Gastrocnemius medialis (tissue), 4 donors: ENCODE results near the gene GNAZ. TPM values are rescaled to one million over a fixed set of nuclear protein-coding genes. Genes with fewer than 3 reads are reported as not detected.

Experiments used
- ATAC-seq, 2 donors: fragments of 150-250 bp; one replicate each; pipeline ENCODE4 v1.9.1; 2016
- DNase-seq, 2 donors: peaks; one replicate each; pipeline ENCODE4 v3.0.0-alpha.2; 2019
- H3K27ac ChIP-seq, 4 donors: fragments of 200-600 bp; sonication (generic); 1 replicate in 1 of 4; 2 replicates in 3 of 4; pipeline ENCODE4 v1.5.1; 2016 to 2018; ENCODE audit warnings: mild to moderate bottlenecking in 2 of 4, moderate library complexity in 1 of 4
- H3K27me3 ChIP-seq, 3 donors: fragments of 200-600 bp; sonication (generic) in 2 of 3; 1 replicate in 1 of 3; 2 replicates in 2 of 3; pipeline versions ENCODE4 v1.5.1 to v1.6.0; 2016 to 2019; ENCODE audit warnings: mild to moderate bottlenecking in 1 of 3, moderate library complexity in 1 of 3
- H3K36me3 ChIP-seq, 2 donors: fragments of 200-600 bp; sonication (generic) in 1 of 2; one replicate each; pipeline ENCODE4 v1.5.1; 2017 to 2018
- H3K4me1 ChIP-seq, 2 donors: fragments of 200-600 bp; sonication (generic) in 1 of 2; one replicate each; pipeline ENCODE4 v1.5.1; 2016 to 2017; ENCODE audit warnings: mild to moderate bottlenecking in 2 of 2
- H3K4me3 ChIP-seq, 4 donors: fragments of 200-600 bp; sonication (generic) in 3 of 4; 1 replicate in 1 of 4; 2 replicates in 3 of 4; pipeline ENCODE4 v1.5.1; 2016 to 2019; ENCODE audit warnings: mild to moderate bottlenecking in 2 of 4
- H3K9me3 ChIP-seq, 3 donors: fragments of 200-600 bp; sonication (generic) in 2 of 3; 1 replicate in 1 of 3; 2 replicates in 2 of 3; pipeline ENCODE4 v1.5.1; 2016 to 2019
- POLR2A ChIP-seq, 2 donors: fragments of 450-650 bp; IDR thresholded peaks; one replicate each; pipeline ENCODE4 v1.6.1; 2017; ENCODE audit warnings: antibody characterized with exemption in 2 of 2, mild to moderate bottlenecking in 2 of 2, moderate library complexity in 2 of 2
- in situ Hi-C, 4 donors: fragments of 200-750 bp; cut with MboI; loops; one replicate each; pipeline versions ENCODE4 v1.15.0 to v1.8.0; 2017; ENCODE audit warnings: low sequenced_read_pairs in 4 of 4
- intact Hi-C: fragments of 100-400 bp; cut with DNase I; formaldehyde crosslinking; loops from one replicate; pipeline ENCODE4 v1.15.1; 2023; ENCODE audit warnings: low total_unique reads
- total RNA-seq, 4 donors: library from RNA; depleted of rRNA; stranded (reverse); fragments of >200 nt; gene quantifications; one replicate each; pipeline versions ENCODE4 v1.1.0 to v1.2.3, GENCODE V29; 2016
- TF ChIP-seq, protein P1 (sequence below), 5 experiments: fragments of 450-650 bp in 3 of 5; fragments of 200-600 bp in 2 of 5; sonication (generic) in 2 of 5; IDR thresholded peaks in 4 of 5; conservative IDR thresholded peaks in 1 of 5; 1 replicate in 4 of 5; 2 replicates in 1 of 5; pipeline ENCODE4 v1.5.1; 2016 to 2019; ENCODE audit warnings: antibody characterized with exemption in 5 of 5, mild to moderate bottlenecking in 3 of 5, moderate library complexity in 3 of 5

GNAZ gene
- total RNA-seq, 4 donors from 2014 or later, result 0.92 to 3.1 (median 2.6) TPM

DNA sequence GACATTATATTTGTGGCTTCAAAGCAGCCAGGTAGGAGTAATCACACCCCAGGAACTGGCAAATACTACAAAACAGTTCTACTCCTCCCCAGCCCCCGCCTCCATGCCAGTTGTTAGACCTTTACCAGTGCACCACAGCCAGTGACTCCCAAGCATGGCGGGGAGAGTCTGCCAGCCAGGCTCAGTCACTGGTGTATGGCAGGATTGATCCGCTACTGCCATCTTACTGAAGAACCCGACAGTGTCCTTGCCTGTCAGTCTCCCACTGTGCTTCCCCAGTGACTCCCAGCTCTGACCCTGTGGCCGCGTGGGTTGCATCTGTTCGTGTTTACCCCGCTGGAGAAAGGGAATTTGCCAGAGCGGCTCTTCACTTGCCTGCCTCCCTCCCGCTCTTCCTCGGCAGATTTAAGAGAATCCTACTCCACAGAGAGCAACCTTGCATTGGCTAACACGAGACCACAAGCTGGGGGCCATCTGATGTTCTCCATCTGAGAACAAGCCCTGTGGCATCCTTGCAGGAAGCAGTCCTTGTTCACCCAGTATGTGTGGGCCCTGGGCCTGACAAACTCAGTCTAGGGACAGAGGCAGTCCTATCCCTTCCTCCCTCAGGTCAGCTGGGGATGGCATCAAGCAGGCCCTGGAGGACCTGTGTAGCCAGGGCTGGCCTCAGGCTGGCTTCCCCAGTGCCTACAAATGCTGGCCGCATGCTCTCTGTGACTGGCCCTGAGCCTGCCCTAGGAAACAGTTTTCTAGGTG lies 33.1 kb downstream of the GNAZ start:
- TF ChIP-seq, protein P1, sequence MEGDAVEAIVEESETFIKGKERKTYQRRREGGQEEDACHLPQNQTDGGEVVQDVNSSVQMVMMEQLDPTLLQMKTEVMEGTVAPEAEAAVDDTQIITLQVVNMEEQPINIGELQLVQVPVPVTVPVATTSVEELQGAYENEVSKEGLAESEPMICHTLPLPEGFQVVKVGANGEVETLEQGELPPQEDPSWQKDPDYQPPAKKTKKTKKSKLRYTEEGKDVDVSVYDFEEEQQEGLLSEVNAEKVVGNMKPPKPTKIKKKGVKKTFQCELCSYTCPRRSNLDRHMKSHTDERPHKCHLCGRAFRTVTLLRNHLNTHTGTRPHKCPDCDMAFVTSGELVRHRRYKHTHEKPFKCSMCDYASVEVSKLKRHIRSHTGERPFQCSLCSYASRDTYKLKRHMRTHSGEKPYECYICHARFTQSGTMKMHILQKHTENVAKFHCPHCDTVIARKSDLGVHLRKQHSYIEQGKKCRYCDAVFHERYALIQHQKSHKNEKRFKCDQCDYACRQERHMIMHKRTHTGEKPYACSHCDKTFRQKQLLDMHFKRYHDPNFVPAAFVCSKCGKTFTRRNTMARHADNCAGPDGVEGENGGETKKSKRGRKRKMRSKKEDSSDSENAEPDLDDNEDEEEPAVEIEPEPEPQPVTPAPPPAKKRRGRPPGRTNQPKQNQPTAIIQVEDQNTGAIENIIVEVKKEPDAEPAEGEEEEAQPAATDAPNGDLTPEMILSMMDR (IDR thresholded peaks at IDR 0.05 in 4 of 5, conservative IDR thresholded peaks at IDR 0.05 in 1 of 5), result no peak
- no peak for TF ChIP-seq POLR2A (IDR thresholded peaks at IDR 0.05)
- H3K9me3 ChIP-seq, result no peaks in the 10 kb centered on the region
- no peak for ATAC-seq
- no peak overlapping the region for H3K27ac ChIP-seq
- DNase-seq, result no peak
- no peak overlapping the region for H3K4me3 ChIP-seq
- intact Hi-C loops, result no loop called here
- H3K36me3 ChIP-seq, result no peaks in the 10 kb centered on the region
- H3K27me3 ChIP-seq, result no peaks in the 10 kb centered on the region
- peaks cover 12 to 13% of the 10 kb centered on the region in 2 donors for H3K4me1 ChIP-seq
- in situ Hi-C loops, result no loop called here

DNA sequence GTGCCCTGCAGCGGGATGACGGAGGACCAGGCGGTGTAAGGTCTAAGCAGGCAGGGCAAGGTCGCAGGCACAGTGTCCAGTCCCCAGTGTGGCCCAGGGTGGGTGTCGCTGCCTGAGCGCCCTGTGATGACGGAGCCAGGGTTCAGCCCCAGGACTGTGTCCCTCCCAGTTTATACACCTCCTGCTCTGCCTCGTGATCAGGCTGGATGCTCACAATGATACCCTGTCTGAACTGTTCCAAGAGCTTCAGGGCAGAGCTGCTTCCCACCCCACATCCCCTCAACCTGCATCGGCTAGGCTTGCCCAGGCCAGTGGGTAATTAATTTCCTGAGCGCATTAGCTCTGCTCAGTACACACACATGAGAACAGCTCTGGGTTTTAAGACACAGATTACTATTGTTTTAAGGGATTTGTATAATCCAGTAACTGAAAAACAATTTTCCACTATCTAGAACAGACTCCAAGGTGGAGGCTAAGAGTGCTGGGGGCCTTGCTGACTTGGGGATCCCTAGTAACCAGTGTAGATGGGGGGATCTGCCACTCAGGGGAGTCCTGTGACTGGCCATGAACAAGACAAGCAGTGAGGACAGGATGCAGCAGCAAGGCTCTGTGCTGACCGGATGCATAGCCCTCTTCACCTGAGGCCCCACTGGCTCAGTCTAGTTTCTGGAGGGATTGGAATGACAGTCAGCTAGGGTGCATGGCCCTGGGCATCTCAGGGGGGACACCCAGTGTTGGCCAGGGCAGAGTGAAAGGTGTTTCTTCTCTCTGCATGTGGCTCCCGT lies 34.1 kb downstream of the GNAZ start:
- Histone ChIP-seq H3K9me3 (no peaks in the 10 kb centered on the region), H3K27me3 (no peaks in the 10 kb centered on the region), H3K27ac (no peak overlapping the region), H3K4me1 (peaks cover 2 to 3% of the 10 kb centered on the region in 2 donors), H3K4me3 (no peak overlapping the region), H3K36me3 (no peaks in the 10 kb centered on the region)
- ATAC-seq, result no peak
- DNase-seq, result no peak
- intact Hi-C loops (no loop called here), in situ Hi-C loops (no loop called here)
- TF ChIP-seq, protein P1 (IDR thresholded peaks at IDR 0.05 in 4 of 5, conservative IDR thresholded peaks at IDR 0.05 in 1 of 5), result no peak
- no peak for TF ChIP-seq POLR2A (IDR thresholded peaks at IDR 0.05)

GRCh38 chr22:23105304-23105703 lies 35.0 kb downstream of the GNAZ start:
- Histone ChIP-seq H3K4me3 (no peak overlapping the region), H3K36me3 (no peaks in the 10 kb centered on the region), H3K27ac (no peak overlapping the region), H3K4me1 (no peaks in the 10 kb centered on the region), H3K27me3 (no peaks in the 10 kb centered on the region), H3K9me3 (no peaks in the 10 kb centered on the region)
- no peak for DNase-seq
- ATAC-seq, result no peak
- in situ Hi-C loops, result no loop called here
- intact Hi-C loops, result no loop called here
- TF ChIP-seq, protein P1 (IDR thresholded peaks at IDR 0.05 in 4 of 5, conservative IDR thresholded peaks at IDR 0.05 in 1 of 5), result no peak
- TF ChIP-seq POLR2A (IDR thresholded peaks at IDR 0.05), result no peak

DNA sequence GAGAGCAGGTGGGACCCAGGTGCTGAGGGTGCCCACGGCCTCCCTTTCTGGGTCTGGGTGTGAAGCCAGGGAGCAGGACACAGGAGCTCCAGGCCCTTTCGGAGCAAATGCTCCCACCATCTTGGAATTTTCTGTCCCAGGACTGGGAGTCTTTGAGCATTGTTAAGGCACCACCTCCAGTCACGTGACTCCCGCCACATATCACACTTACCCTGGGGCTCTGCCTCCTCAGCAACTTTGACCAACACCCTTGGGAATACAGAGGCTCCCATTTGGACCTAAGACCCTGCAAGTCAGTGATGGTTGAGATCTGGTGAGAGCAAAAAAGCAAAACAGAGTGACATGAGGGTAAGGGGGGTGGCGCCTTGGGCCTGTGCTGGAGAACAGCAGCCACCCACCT lies 35.6 kb downstream of the GNAZ start:
- Histone ChIP-seq H3K4me3 (no peak overlapping the region), H3K4me1 (no peaks in the 10 kb centered on the region), H3K27me3 (no peaks in the 10 kb centered on the region), H3K27ac (no peak overlapping the region), H3K9me3 (no peaks in the 10 kb centered on the region), H3K36me3 (no peaks in the 10 kb centered on the region)
- DNase-seq, result no peak
- intact Hi-C loops (no loop called here), in situ Hi-C loops (no loop called here)
- no peak for ATAC-seq
- TF ChIP-seq, protein P1 (IDR thresholded peaks at IDR 0.05 in 4 of 5, conservative IDR thresholded peaks at IDR 0.05 in 1 of 5), result no peak
- TF ChIP-seq POLR2A (IDR thresholded peaks at IDR 0.05), result no peak
